PFSK-1 (cell line): ENCODE data around the gene GOLIM4.

ENCODE experiments used
- POLR2AphosphoS5 ChIP-seq: IDR thresholded peaks from 2 replicates; pipeline ENCODE4 v1.6.1; 2012; ENCODE audit warnings: low read depth, mild to moderate bottlenecking, control low read depth, low read length, moderate library complexity
- SIN3A ChIP-seq: IDR thresholded peaks from 2 replicates; pipeline ENCODE4 v1.6.1; 2012; ENCODE audit warnings: mild to moderate bottlenecking, low read length, moderate library complexity, borderline replicate concordance; ENCODE audit not compliant: insufficient read depth
- TF ChIP-seq, protein P1 (sequence below), 2 experiments: IDR thresholded peaks; 2 replicates each; pipeline versions ENCODE4 v1.6.1 to v1.8.0; 2011 to 2012; ENCODE audit warnings: low read depth in 2 of 2, low read length in 2 of 2, control low read depth in 1 of 2, inconsistent platforms in 1 of 2, mild to moderate bottlenecking in 1 of 2, moderate library complexity in 1 of 2; ENCODE audit not compliant: insufficient read depth in 1 of 2

DNA sequence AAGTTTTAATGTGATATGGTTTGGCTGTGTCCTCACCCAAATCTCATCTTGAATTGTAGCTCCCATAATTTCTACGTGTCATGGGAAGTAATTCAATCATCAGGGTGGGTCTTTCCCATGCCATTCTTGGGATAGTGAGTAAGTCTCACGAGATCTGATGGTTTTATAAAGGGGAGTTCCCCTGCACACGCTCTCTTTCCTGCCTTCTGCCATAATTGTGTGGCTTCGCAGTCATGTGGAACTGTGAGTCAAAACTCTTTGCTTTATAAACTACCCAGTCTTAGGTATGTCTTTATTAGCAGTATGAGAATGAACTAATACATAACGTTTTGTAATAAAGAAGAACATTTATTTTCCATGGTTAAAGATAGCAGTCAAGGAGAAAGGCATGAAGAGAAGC, 39.2 kb upstream of the GOLIM4 start:
- no peak for TF ChIP-seq POLR2AphosphoS5
- no peak for TF ChIP-seq SIN3A
- TF ChIP-seq, protein P1, sequence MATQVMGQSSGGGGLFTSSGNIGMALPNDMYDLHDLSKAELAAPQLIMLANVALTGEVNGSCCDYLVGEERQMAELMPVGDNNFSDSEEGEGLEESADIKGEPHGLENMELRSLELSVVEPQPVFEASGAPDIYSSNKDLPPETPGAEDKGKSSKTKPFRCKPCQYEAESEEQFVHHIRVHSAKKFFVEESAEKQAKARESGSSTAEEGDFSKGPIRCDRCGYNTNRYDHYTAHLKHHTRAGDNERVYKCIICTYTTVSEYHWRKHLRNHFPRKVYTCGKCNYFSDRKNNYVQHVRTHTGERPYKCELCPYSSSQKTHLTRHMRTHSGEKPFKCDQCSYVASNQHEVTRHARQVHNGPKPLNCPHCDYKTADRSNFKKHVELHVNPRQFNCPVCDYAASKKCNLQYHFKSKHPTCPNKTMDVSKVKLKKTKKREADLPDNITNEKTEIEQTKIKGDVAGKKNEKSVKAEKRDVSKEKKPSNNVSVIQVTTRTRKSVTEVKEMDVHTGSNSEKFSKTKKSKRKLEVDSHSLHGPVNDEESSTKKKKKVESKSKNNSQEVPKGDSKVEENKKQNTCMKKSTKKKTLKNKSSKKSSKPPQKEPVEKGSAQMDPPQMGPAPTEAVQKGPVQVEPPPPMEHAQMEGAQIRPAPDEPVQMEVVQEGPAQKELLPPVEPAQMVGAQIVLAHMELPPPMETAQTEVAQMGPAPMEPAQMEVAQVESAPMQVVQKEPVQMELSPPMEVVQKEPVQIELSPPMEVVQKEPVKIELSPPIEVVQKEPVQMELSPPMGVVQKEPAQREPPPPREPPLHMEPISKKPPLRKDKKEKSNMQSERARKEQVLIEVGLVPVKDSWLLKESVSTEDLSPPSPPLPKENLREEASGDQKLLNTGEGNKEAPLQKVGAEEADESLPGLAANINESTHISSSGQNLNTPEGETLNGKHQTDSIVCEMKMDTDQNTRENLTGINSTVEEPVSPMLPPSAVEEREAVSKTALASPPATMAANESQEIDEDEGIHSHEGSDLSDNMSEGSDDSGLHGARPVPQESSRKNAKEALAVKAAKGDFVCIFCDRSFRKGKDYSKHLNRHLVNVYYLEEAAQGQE (IDR thresholded peaks at IDR 0.05; ENCODE audit: insufficient read depth in 1 of 2, low read depth in 2 of 2, low read length in 2 of 2) = no peak
